HEK293 (cell line): ENCODE data around the gene CLP1.

Experiments used
- CTCF ChIA-PET: fragments of 350-600 bp; formaldehyde crosslinking; extraction: SDS; loops from one replicate; lab custom pipeline; 2021; ENCODE audit warnings: antibody characterized with exemption; lab: Yijun Ruan, JAX
- POLR2A ChIA-PET: fragments of 300-600 bp; formaldehyde crosslinking; extraction: SDS; loops from one replicate; lab custom pipeline; 2020; ENCODE audit warnings: antibody characterized with exemption, inconsistent platforms; lab: Yijun Ruan, JAX
- H3K27ac ChIP-seq: fragments of 200-500 bp; sonication (Bioruptor generic); 2 replicates; pipeline ENCODE4 v1.5.1; 2014; ENCODE audit warnings: low read depth, low read length, control low read depth, inconsistent platforms; ENCODE audit errors: extremely low read depth
- H3K36me3 ChIP-seq, 2 experiments: fragments of 200-500 bp in 1 of 2; sonication (Bioruptor generic) in 1 of 2; 1 replicate in 1 of 2; 2 replicates in 1 of 2; pipeline ENCODE4 v1.5.1; 2014 to 2017; ENCODE audit warnings: inconsistent platforms in 2 of 2, low read length in 2 of 2; ENCODE audit not compliant: control insufficient read depth in 2 of 2, insufficient read depth in 1 of 2
- H3K4me1 ChIP-seq: fragments of 200-500 bp; sonication (Bioruptor generic); 2 replicates; pipeline ENCODE4 v1.5.1; 2014; ENCODE audit warnings: mild to moderate bottlenecking, low read length, inconsistent platforms; ENCODE audit not compliant: control insufficient read depth, insufficient read depth
- H3K4me3 ChIP-seq: 2 replicates; pipeline ENCODE4 v1.5.1; 2011; ENCODE audit warnings: low read depth, mild to moderate bottlenecking, control low read depth, low read length, moderate library complexity
- H3K9me3 ChIP-seq: fragments of 200-500 bp; sonication (Bioruptor generic); 2 replicates; pipeline ENCODE4 v1.5.1; 2014; ENCODE audit warnings: low read depth, low read length, inconsistent platforms; ENCODE audit not compliant: control insufficient read depth, insufficient read depth
- BCL6B ChIP-seq: fragments of 450-650 bp; formaldehyde crosslinking; IDR thresholded peaks from 2 replicates; pipeline ENCODE4 v1.5.1; 2017; ENCODE audit warnings: missing biosample characterization, missing genetic modification characterization
- FEZF1 ChIP-seq: fragments of 450-650 bp; formaldehyde crosslinking; IDR thresholded peaks from 2 replicates; pipeline ENCODE4 v1.5.1; 2016; ENCODE audit warnings: missing biosample characterization, missing genetic modification characterization
- GLI2 ChIP-seq: fragments of 450-650 bp; formaldehyde crosslinking; IDR thresholded peaks from 2 replicates; pipeline ENCODE4; 2017; ENCODE audit warnings: missing biosample characterization, missing genetic modification characterization, low read depth, borderline replicate concordance
- KLF9 ChIP-seq: fragments of 450-650 bp; formaldehyde crosslinking; IDR thresholded peaks from 2 replicates; pipeline ENCODE4 v1.5.1; 2016; ENCODE audit warnings: missing biosample characterization, missing genetic modification characterization, low read depth
- PRDM1 ChIP-seq: fragments of 450-650 bp; formaldehyde crosslinking; IDR thresholded peaks from 2 replicates; pipeline ENCODE4; 2016; ENCODE audit warnings: missing biosample characterization, missing genetic modification characterization
- SP2 ChIP-seq: fragments of 450-650 bp; formaldehyde crosslinking; IDR thresholded peaks from 2 replicates; pipeline ENCODE4 v1.5.1; 2016; ENCODE audit warnings: missing biosample characterization, missing genetic modification characterization
- SP3 ChIP-seq: fragments of 450-650 bp; formaldehyde crosslinking; IDR thresholded peaks from 2 replicates; pipeline ENCODE4 v1.5.1; 2016; ENCODE audit warnings: missing biosample characterization, missing genetic modification characterization
- TRIM28 ChIP-seq: IDR thresholded peaks from 2 replicates; pipeline ENCODE4 v1.6.1; 2011; ENCODE audit warnings: low read length, control low read depth, borderline replicate concordance
- ZBTB48 ChIP-seq: fragments of 450-650 bp; formaldehyde crosslinking; IDR thresholded peaks from 2 replicates; pipeline ENCODE4 v1.5.1; 2016; ENCODE audit warnings: missing biosample characterization, missing genetic modification characterization
- ZEB2 ChIP-seq: fragments of 450-650 bp; formaldehyde crosslinking; IDR thresholded peaks from 2 replicates; pipeline ENCODE4 v1.5.1; 2016; ENCODE audit warnings: missing biosample characterization, missing genetic modification characterization
- ZFP3 ChIP-seq: fragments of 450-650 bp; formaldehyde crosslinking; IDR thresholded peaks from 2 replicates; pipeline ENCODE4 v1.5.1; 2016; ENCODE audit warnings: low read depth, missing biosample characterization, missing genetic modification characterization
- ZIC2 ChIP-seq: fragments of 450-650 bp; formaldehyde crosslinking; IDR thresholded peaks from 2 replicates; pipeline ENCODE4 v1.5.1; 2016; ENCODE audit warnings: missing biosample characterization, missing genetic modification characterization
- ZNF114 ChIP-seq: fragments of 450-650 bp; formaldehyde crosslinking; IDR thresholded peaks from 2 replicates; pipeline ENCODE4 v1.5.0; 2017; ENCODE audit warnings: missing biosample characterization, missing genetic modification characterization
- ZNF19 ChIP-seq: fragments of 450-650 bp; formaldehyde crosslinking; IDR thresholded peaks from 2 replicates; pipeline ENCODE4; 2016; ENCODE audit warnings: missing biosample characterization, missing genetic modification characterization, low read depth
- ZNF223 ChIP-seq: fragments of 450-650 bp; formaldehyde crosslinking; IDR thresholded peaks from 2 replicates; pipeline ENCODE4 v1.5.1; 2016; ENCODE audit warnings: missing biosample characterization, missing genetic modification characterization
- ZNF266 ChIP-seq: fragments of 450-650 bp; formaldehyde crosslinking; IDR thresholded peaks from 2 replicates; pipeline ENCODE4 v1.5.1; 2016; ENCODE audit warnings: missing biosample characterization, missing genetic modification characterization, low read depth
- ZNF324 ChIP-seq: fragments of 450-650 bp; formaldehyde crosslinking; IDR thresholded peaks from 2 replicates; pipeline ENCODE4 v1.5.1; 2016; ENCODE audit warnings: missing biosample characterization, missing genetic modification characterization
- ZNF341 ChIP-seq: fragments of 450-650 bp; formaldehyde crosslinking; IDR thresholded peaks from 2 replicates; pipeline ENCODE4; 2016; ENCODE audit warnings: low read depth, missing biosample characterization, missing genetic modification characterization
- ZNF398 ChIP-seq: fragments of 450-650 bp; formaldehyde crosslinking; IDR thresholded peaks from 2 replicates; pipeline ENCODE4 v1.5.1; 2017; ENCODE audit warnings: missing biosample characterization, missing genetic modification characterization
- ZNF449 ChIP-seq: fragments of 450-650 bp; formaldehyde crosslinking; IDR thresholded peaks from 2 replicates; pipeline ENCODE4 v1.5.1; 2017; ENCODE audit warnings: missing biosample characterization, mild to moderate bottlenecking, missing genetic modification characterization, moderate library complexity
- ZNF585B ChIP-seq: fragments of 450-650 bp; formaldehyde crosslinking; IDR thresholded peaks from 2 replicates; pipeline ENCODE4 v1.5.1; 2016; ENCODE audit warnings: missing biosample characterization, missing genetic modification characterization
- ZNF600 ChIP-seq: fragments of 450-650 bp; formaldehyde crosslinking; IDR thresholded peaks from 2 replicates; pipeline ENCODE4 v1.5.1; 2016; ENCODE audit warnings: missing biosample characterization, missing genetic modification characterization
- ZNF639 ChIP-seq: fragments of 450-650 bp; formaldehyde crosslinking; IDR thresholded peaks from 2 replicates; pipeline ENCODE4 v1.5.1; 2016; ENCODE audit warnings: missing biosample characterization, missing genetic modification characterization
- ZNF670 ChIP-seq: fragments of 450-650 bp; formaldehyde crosslinking; IDR thresholded peaks from 2 replicates; pipeline ENCODE4 v1.5.1; 2016; ENCODE audit warnings: missing biosample characterization, missing genetic modification characterization, low read depth
- TF ChIP-seq, protein P1 (sequence below): fragments of 450-650 bp; formaldehyde crosslinking; IDR thresholded peaks from 2 replicates; pipeline ENCODE4 v1.5.1; 2016; ENCODE audit warnings: missing biosample characterization, missing genetic modification characterization
- TF ChIP-seq, protein P2 (sequence below): fragments of 450-650 bp; formaldehyde crosslinking; IDR thresholded peaks from 2 replicates; pipeline ENCODE4 v1.5.1; 2016; ENCODE audit warnings: missing biosample characterization, missing genetic modification characterization

CLP1 gene

GRCh38 chr11:57638811-57639320, 18.7 kb upstream of the CLP1 start (continued):
- TF ChIP-seq ZNF114: no peak

GRCh38 chr11:57639321-57640067, 18.1 kb upstream of the CLP1 start:
- H3K4me1 ChIP-seq: no peaks in the 10 kb centered on the region; the same call in 1 of the 2 replicates
- H3K4me3 ChIP-seq: peak overlapping the region; percentile 70
- H3K36me3 ChIP-seq: no peaks in the 10 kb centered on the region
- CTCF ChIA-PET: interaction anchor here (0.7 to 8.6 kb wide), 11 partner anchors 20 to 345 kb away, joined by 3 to 183 read pairs (median 5); partner anchors contain the start of genes MED19, TMX2 and UBE2L6
- POLR2A ChIA-PET: interaction anchor here (0.6 to 1.4 kb wide), 5 partner anchors 9 to 124 kb away, joined by 3 read pairs; partner anchors contain the start of genes SLC43A1, TIMM10 and YPEL4
- H3K9me3 ChIP-seq: no peaks in the 10 kb centered on the region
- no peak overlapping the region; the same call in 1 of the 2 replicates for H3K27ac ChIP-seq
- TF ChIP-seq ZFP3 (tag by site-specific recombination) (no peak), ZNF266 (no peak), ZEB2 (tag by site-specific recombination) (no peak), ZBTB48 (tag by site-specific recombination) (no peak), ZNF223 (tag by site-specific recombination) (no peak), GLI2 (tag by site-specific recombination) (no peak), ZNF585B (tag by site-specific recombination) (no peak), ZNF639 (tag by site-specific recombination) (no peak), FEZF1 (tag by site-specific recombination) (no peak), ZNF670 (tag by site-specific recombination) (no peak), ZNF324 (tag by site-specific recombination) (no peak), ZIC2 (tag by site-specific recombination) (peak; percentile 91), SP3 (tag by site-specific recombination) (peak; percentile 57; the same call in 1 of the 2 replicates), BCL6B (tag by site-specific recombination) (no peak), ZNF600 (tag by site-specific recombination) (no peak), ZNF19 (no peak), SP2 (tag by site-specific recombination) (peak; percentile 59), ZNF398 (tag by site-specific recombination) (peak; percentile 85), TRIM28 (no peak), ZNF341 (tag by site-specific recombination) (peak; percentile 98), KLF9 (tag by site-specific recombination) (no peak), ZNF449 (no peak), PRDM1 (tag by site-specific recombination) (no peak)
- TF ChIP-seq, protein P1, sequence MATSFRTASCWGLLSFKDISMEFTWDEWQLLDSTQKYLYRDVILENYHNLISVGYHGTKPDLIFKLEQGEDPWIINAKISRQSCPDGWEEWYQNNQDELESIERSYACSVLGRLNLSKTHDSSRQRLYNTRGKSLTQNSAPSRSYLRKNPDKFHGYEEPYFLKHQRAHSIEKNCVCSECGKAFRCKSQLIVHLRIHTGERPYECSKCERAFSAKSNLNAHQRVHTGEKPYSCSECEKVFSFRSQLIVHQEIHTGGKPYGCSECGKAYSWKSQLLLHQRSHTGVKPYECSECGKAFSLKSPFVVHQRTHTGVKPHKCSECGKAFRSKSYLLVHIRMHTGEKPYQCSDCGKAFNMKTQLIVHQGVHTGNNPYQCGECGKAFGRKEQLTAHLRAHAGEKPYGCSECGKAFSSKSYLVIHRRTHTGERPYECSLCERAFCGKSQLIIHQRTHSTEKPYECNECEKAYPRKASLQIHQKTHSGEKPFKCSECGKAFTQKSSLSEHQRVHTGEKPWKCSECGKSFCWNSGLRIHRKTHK (tag by site-specific recombination): no peak
- TF ChIP-seq, protein P2, sequence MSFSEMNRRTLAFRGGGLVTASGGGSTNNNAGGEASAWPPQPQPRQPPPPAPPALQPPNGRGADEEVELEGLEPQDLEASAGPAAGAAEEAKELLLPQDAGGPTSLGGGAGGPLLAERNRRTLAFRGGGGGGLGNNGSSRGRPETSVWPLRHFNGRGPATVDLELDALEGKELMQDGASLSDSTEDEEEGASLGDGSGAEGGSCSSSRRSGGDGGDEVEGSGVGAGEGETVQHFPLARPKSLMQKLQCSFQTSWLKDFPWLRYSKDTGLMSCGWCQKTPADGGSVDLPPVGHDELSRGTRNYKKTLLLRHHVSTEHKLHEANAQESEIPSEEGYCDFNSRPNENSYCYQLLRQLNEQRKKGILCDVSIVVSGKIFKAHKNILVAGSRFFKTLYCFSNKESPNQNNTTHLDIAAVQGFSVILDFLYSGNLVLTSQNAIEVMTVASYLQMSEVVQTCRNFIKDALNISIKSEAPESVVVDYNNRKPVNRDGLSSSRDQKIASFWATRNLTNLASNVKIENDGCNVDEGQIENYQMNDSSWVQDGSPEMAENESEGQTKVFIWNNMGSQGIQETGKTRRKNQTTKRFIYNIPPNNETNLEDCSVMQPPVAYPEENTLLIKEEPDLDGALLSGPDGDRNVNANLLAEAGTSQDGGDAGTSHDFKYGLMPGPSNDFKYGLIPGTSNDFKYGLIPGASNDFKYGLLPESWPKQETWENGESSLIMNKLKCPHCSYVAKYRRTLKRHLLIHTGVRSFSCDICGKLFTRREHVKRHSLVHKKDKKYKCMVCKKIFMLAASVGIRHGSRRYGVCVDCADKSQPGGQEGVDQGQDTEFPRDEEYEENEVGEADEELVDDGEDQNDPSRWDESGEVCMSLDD (tag by site-specific recombination): 0 out of 2 replicates have a peak, but pooled peaks have one; percentile 14
